ENCODE results near the gene PPP4C. TPM values are rescaled to one million over a fixed set of nuclear protein-coding genes. Genes with fewer than 3 reads are reported as not detected.
"Not testable (repeated sequence)": the region's sequence is repeated elsewhere in the genome, so short reads cannot be mapped to it uniquely, and the experiment has no call there.

PPP4C gene
- total RNA-seq, 1 experiment from 2014 or later = 165 TPM

GRCh38 chr16:30124985-30125379, 49.2 kb downstream of the PPP4C start:
- Histone ChIP-seq H3K9me3 (ENCODE audit: control insufficient read depth in 1 of 2, insufficient read depth in 1 of 2, low read depth in 1 of 2, low read length in 2 of 2) (no peaks in the 10 kb centered on the region), H3K27ac (ENCODE audit: low read depth, low read length) (no peak overlapping the region), H3K27me3 (ENCODE audit: insufficient read depth, low read length) (no peaks in the 10 kb centered on the region), H3K4me2 (ENCODE audit: low read length) (no peak overlapping the region), H3K36me3 (ENCODE audit: control insufficient read depth in 1 of 2, insufficient read depth in 2 of 2, low read length in 2 of 2) (no peaks in the 10 kb centered on the region), H3K79me2 (ENCODE audit: insufficient read depth, low read length) (no peaks in the 10 kb centered on the region), H3K9me2 (ENCODE audit: insufficient read depth) (no peaks in the 10 kb centered on the region), H3K4me1 (ENCODE audit: control insufficient read depth in 1 of 2, insufficient read depth in 2 of 2, low read length in 2 of 2) (peaks cover 10 to 20% of the 10 kb centered on the region in 2 experiments), H3K4me3 (replicated peaks in 1 of 2; ENCODE audit: low read depth in 1 of 2, low read length in 2 of 2) (no peak overlapping the region), H3K9ac (ENCODE audit: low read length) (no peak overlapping the region), H4K20me1 (ENCODE audit: insufficient read depth) (no peaks in the 10 kb centered on the region), H2AFZ (ENCODE audit: low read depth, low read length, poor library complexity, severe bottlenecking) (no peak overlapping the region)
- CTCF ChIA-PET = interaction anchor here (1.1 to 2.4 kb wide), 2 partner anchors 13 to 33 kb away, joined by 3 to 8 read pairs; partner anchors contain the start of gene TBX6
- no TSS peak for BruUV-seq (replicated peaks)
- DNase-seq (ENCODE audit: low read depth, low spot score) (no peak), ATAC-seq (no peak)
- intact Hi-C loops (cut with micrococcal nuclease) = no loop called here
- POLR2A ChIA-PET = no interaction called here
- RAD21 ChIA-PET (ENCODE audit: low non-redundant PET in 1 of 2, low total read pairs in 2 of 2, uncharacterized antibody in 2 of 2, unreplicated experiment in 2 of 2) = no interaction called here
- TF ChIP-seq ELF1 (IDR thresholded peaks at IDR 0.05; ENCODE audit: borderline replicate concordance, low read depth) (no peak), SIN3A (IDR thresholded peaks at IDR 0.05; ENCODE audit: low read depth) (no peak), MAX (IDR thresholded peaks at IDR 0.05) (no peak), SP1 (IDR thresholded peaks at IDR 0.05; ENCODE audit: low read depth) (no peak), ZBTB33 (IDR thresholded peaks at IDR 0.05; ENCODE audit: extremely low read depth, insufficient replicate concordance, low read length) (no peak), REST (IDR thresholded peaks at IDR 0.05; ENCODE audit: low read depth) (no peak), ATF3 (IDR thresholded peaks at IDR 0.05) (no peak), YY1 (IDR thresholded peaks at IDR 0.05; ENCODE audit: extremely low read depth, insufficient replicate concordance, low read depth, low read length) (no peak)

- H3K9me3 ChIP-seq (ENCODE audit: control insufficient read depth in 1 of 2, insufficient read depth in 1 of 2, low read depth in 1 of 2, low read length in 2 of 2); BruUV-seq (replicated peaks); H3K36me3 ChIP-seq (ENCODE audit: control insufficient read depth in 1 of 2, insufficient read depth in 2 of 2, low read length in 2 of 2); H3K9ac ChIP-seq (ENCODE audit: low read length); H3K27me3 ChIP-seq (ENCODE audit: insufficient read depth, low read length); H3K27ac ChIP-seq (ENCODE audit: low read depth, low read length); ATAC-seq; RAD21 ChIA-PET (ENCODE audit: low non-redundant PET in 1 of 2, low total read pairs in 2 of 2, uncharacterized antibody in 2 of 2, unreplicated experiment in 2 of 2); H3K4me3 ChIP-seq (replicated peaks in 1 of 2; ENCODE audit: low read depth in 1 of 2, low read length in 2 of 2); H2AFZ ChIP-seq (ENCODE audit: low read depth, low read length, poor library complexity, severe bottlenecking); intact Hi-C loops (cut with micrococcal nuclease); H3K79me2 ChIP-seq (ENCODE audit: insufficient read depth, low read length); H3K9me2 ChIP-seq (ENCODE audit: insufficient read depth); DNase-seq (ENCODE audit: low read depth, low spot score); H3K4me2 ChIP-seq (ENCODE audit: low read length); H4K20me1 ChIP-seq (ENCODE audit: insufficient read depth): not testable (repeated sequence)
- ChIA-PET CTCF (interaction anchor here (1.1 kb wide), 1 partner anchor 14 kb away, joined by 3 read pairs; no protein-coding TSS in a partner anchor), POLR2A (interaction anchor here (0.7 kb wide), 1 partner anchor 397 kb away, joined by 4 read pairs; no protein-coding TSS in a partner anchor)
- H3K4me1 ChIP-seq (ENCODE audit: control insufficient read depth in 1 of 2, insufficient read depth in 2 of 2, low read length in 2 of 2) = peaks cover 8 to 20% of the 10 kb centered on the region in 2 experiments
These were observed 49.9 kb downstream of the PPP4C start for GRCh38 chr16:30125690-30126089.
